Islet precursor cell (in vitro differentiated cells): Measurements from ENCODE around the gene SPTA1.
"Not testable (repeated sequence)": the region's sequence is repeated elsewhere in the genome, so short reads cannot be mapped to it uniquely, and the experiment has no call there.

Source experiments
- DNase-seq: peaks from one replicate; pipeline ENCODE4 v3.0.0-alpha.2; 2018

Gene SPTA1

DNA sequence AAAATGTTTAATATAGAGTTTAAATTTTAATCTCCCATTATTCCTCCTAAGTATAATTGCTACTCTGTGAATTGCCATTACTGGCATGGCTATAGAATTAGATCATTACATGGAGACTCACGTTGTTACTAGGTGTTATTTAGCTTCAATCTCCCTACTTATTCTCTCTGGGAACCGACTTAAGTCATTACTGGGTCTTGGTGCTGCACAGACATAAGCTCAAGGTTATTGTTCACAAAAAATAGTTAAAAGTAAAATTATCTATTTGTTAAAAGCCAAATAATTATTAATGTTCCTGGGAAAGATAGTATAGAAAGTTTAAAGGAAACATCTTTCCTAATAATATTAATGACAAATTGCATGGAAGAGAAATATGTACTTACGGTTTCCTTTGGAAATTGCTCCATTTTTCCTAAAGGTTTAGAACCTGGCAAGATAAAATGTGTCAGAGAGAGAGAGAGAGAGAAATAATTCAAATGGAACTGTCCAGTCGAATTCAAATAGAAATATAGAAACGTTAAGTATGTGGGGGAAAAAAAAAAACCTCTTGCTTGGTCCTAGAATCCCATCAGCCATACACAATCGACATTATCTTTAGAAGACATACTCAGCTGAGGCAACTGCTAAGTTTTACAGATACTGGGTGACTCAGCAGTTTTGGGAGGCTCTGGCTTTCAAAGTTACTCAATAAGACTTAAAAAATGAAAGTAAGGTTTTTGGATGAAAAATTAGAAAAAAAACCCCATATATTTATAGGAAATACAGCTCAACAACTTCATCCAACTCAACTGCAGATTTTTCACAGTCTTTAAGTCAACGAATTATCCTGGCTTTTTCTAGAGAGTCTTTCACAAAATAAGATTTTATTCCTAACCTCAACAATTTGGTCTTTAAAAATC lies at the start of gene SPTA1:
Gene SPTA1 (minus strand): TSS at position 605 of the 899 bp plus-strand sequence. CDS start 198 bp downstream, at position 407.
- no peak for DNase-seq

DNA sequence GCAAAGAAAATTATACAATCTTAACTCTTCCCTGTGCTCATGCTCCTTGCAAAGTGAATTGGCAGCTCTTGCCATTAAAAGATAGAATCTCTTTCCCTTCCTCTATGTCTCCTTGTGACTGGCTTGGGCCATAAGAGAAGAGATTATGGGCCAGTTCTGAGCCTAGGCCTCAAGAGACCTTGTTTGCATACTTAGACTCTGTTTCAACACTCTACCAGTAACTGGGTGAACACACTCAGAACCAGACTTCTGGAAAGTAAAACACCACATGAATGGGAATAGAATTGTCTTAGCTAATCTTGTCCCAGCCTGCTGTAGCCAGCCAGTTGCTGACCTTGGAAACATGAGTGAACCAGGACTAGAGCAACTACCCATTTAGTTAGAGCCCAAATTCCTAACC lies 49.3 kb upstream of the SPTA1 start:
- no peak for DNase-seq

DNA sequence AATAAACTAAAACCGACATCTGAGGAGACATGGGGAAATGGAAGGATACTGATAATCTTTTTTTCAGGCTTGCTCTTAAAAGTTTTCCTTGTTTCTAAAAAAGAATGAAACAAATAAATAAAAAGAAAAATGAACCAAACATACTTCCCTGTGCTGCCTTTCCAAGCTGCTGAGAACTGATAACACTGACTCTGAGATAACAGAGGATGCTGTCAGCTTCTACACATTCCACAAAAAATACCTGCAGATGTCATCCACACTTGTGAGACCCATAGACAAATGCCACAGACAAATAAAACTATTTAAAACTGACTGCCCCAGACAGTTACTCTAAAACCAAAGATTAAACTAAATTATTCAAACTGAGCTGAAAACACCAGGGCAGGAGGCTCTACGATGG lies 46.0 kb upstream of the SPTA1 start:
- no peak for DNase-seq

DNA sequence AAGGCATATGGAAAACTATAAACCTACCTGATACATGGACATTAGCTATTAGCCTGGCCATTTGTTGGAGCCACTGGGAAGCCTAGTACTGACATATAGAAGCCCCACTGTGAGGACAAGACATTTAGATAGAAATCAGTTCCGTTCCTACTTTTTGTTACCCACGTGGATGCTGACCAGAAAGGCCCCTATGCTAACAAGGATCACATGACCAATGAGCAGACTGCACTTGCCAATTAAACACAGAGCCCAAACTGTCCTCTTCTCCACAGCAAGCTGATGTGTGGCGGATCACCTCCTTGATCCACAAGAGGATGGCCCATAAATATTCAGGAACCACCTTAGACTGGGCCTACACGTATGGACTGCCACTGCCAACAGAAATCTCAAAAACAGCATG lies 45.2 kb upstream of the SPTA1 start:
- no peak for DNase-seq

DNA sequence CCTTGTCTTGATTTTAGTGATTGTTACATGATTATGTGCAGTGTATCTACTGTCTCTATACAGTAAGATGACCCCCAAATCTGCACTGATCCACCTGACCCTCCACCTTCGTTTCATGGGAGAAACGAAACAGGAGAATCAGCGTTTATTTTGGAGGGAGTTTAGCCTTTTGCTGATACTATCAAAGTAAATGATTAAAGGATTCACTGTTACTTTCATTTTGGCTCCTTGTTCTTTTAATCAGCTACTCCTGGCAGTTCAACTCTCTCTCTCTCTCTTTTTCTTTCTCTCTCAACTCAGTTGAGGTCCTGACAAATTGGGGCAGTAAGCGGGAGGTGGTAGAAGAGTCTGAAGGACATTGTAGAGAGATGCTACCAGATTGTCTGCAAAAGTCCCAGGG lies 43.9 kb upstream of the SPTA1 start:
- no peak for DNase-seq

DNA sequence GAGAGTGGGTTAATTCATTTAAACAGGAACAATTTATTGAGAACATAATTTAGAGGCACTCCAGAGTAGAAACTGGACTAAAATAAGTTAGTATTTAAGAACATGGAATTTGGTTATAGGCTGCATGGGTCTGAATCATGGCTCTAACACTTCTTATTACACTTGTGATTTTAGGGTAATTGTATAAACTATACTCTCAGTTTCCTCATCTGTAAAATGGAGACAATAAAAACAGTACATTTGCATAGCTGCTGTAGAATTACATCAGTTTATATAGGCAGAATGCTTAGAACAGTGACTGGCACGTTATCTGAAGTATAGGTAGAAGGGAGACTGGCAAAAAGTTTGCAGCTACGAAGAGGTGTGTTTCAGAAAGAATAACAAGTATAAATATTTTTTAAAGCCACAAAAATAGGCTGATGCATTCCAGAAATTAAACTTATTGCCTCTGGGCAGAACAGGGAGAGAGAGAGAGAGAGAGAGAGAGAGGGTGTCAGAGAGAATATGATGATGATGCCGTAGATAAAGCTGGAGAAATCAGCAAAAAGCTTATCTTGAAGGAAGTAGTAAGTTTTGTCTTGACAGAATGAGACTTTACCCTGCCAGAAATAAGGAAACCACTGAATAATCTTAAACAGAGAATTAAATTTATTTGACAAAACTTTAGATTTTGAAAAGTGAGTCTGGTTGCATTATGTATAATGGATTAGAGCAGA lies 42.2 kb upstream of the SPTA1 start:
- DNase-seq, result no peak

DNA sequence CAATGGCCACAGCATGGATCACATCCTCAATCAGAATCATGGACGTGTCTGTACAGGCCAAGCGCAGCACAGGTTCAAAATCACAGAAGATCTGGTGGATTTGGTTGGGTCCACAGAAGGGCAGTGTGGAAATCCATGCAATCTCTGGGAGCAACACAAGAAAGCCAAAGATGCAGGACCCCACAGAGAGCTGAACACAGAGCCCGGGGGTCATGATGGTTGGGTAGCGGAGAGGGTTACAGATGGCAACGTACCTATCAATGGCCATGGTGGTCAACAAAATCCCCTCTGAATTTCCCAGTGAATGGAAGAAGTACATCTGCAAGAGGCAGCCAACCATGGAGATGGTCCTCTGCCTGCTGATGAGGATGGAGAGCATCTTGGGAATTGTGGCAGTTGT lies 37.9 kb upstream of the SPTA1 start:
- DNase-seq, result no peak

DNA sequence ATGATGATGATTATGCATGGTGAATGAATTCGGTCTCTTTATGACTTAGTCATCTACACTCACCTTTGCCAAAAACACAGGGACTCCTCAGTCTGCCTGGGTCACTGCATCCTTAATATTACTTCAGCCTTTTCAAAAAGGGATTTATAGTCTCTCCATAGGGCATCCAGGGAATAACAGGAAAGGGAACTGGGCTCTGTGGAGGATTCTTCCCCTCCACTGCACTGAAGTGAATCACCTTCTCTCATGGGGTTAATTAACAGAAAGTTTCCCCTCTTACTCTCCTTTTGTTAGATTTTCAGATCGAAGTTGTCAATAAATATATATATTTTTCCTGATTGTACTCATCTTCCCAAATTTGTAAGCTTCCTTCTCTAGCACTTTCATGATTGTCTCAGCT lies 34.1 kb upstream of the SPTA1 start, which contains the start of gene OR6K3:
Gene OR6K3 (minus strand): TSS at position 101 of the 400 bp plus-strand sequence. CDS start 2,605 bp downstream, outside the sequence.
- no peak for DNase-seq

DNA sequence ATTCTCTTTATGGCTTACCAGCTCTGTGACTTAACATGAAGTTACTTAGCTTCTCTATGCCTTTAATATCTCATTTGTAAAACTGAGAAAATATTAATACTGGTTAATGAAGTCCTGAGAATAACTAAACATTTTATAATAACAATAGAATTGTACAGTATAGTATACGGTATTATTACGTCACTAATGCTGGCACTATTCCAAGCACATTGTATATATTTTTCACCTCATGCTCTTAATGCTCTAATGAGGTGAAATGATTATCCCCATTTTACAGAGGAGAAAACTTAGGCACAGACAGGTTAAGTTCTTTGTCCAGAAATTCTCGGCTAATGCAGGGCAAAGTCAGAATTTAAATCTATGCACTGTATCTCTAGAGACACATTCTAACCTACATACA lies 33.1 kb upstream of the SPTA1 start:
- no peak for DNase-seq

DNA sequence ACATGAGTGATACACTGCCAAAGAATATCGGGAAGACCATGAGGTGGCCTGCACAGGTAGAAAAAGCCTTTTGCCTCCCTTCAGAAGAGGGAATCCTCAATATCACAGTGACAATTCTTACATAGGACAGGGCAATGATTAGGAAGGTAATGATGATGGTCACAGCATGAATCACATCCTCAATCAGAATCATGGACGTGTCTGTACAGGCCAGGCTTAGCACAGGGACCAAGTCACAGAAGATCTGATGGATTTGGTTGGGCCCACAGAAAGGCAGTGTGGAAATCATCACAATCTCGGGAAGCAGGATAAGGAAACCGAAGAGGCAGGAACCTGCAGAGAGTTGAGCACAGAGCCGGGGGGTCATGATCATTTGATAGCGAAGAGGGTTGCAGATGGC lies 30.8 kb upstream of the SPTA1 start:
- DNase-seq, result no peak

DNA sequence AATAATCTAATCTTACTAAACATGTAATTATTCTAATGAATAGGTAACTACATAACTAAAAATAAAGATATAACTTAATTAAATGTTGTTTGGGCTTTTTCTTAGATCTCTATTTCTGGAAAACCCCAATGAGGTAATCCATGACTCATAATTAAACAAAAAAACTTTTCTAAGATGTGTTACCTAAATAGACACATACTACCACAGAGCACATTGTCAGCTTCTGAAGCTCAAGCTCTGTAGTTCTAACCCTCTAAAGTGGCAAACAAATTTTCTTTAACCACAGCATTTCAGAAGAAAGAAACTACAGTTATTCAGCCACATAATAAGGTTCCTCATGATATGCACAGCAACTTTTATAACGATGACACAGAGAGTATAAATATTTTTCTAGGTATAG lies 29.8 kb upstream of the SPTA1 start:
- no peak for DNase-seq

DNA sequence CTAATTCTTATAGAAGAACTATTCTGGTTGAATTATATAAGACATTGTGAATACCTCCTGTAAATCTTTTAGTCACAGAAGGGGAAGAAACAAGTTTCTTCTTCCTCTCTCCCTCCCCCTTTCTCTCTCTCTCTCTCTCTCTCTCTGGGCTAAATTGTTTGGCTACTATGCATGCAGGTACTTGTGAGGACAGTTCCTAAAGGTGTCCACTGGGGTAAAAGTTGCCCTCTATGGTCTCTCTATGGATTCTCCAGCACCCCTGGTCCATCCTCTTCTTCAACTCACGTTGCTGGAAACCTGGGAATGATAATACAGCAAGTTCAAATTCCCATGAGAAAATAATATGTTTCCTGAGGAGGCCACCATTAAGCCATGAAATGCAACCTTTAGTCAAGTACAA lies 28.2 kb upstream of the SPTA1 start:
- DNase-seq, result no peak

DNA sequence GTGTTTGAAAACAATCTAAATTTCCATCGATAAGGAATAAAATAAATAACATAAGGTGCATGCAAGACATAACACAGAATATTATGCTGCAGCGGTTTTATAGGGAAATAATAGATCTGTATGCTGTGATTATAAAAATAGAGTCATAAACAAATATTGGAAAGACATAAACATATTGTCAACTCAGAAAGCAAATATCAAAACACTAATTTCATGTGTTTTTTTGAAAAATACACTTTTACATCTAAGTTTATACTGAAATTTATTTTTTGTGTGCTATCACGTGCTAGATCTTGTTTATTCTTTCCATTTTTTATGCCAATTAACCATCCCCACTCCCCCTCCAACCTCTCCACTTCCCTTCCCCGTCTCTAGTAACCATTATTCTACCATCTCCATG lies 24.6 kb upstream of the SPTA1 start:
- DNase-seq, result no peak

DNA sequence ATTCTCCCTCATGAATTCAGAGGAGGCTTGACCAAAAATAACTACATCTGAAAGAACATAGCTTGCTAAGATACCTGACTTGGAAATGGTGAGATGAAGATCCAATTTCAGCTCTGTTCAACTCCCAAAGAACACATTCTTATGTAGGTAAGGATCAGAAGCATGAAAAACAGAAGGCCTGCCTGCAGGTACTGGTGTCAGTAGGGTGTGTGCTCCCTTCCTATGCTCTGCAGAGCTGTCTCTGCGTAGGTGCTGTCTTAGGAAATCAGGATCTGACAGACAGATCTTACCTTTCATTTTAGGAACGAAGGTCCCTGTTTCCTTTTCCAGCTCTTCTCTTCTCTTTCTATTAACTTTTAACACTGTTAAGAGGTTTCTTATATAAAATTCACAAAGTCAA lies 19.6 kb upstream of the SPTA1 start:
- no peak for DNase-seq

DNA sequence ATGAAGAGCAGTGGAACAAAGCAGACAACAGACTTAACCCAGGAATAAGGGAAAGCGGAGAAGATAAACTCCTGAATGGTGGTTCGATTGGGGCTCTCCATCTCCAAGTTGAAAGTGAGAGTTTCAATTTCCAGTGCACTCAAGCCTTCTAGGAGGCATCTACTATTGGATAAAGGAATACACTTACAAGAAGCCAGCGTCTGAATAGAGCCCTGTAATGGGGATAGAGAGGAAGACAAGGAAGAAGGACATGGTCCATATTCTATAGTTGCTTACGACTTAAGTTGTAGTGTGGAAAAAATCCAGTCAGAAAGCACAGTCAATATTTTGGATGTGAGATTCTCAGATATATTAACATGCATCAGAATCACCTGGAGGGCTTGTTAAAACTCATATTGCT lies 14.0 kb upstream of the SPTA1 start, which contains the start of gene OR6K2:
Gene OR6K2 (minus strand): TSS at position 101 of the 400 bp plus-strand sequence. CDS start 0 bp downstream, at position 101.
- DNase-seq, result no peak

DNA sequence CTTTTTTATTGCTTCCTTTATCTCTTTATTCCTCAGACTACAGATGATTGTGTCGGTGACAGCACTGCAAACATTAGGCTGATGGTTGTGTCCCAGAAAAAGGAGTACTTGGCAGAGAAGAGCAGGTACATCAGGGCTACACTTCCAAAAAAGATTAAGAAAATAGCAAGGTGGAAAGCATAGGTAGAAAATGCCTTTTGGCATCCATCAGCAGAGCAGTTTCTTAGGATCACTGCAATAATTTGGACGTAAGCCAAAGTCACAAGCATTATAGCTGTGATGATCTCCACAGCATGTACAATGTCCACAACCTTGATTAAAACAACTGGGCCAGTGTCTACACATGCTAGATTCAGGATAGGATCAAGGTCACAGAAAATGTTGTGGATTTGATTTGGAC lies 8.1 kb upstream of the SPTA1 start:
- DNase-seq, result no peak

DNA sequence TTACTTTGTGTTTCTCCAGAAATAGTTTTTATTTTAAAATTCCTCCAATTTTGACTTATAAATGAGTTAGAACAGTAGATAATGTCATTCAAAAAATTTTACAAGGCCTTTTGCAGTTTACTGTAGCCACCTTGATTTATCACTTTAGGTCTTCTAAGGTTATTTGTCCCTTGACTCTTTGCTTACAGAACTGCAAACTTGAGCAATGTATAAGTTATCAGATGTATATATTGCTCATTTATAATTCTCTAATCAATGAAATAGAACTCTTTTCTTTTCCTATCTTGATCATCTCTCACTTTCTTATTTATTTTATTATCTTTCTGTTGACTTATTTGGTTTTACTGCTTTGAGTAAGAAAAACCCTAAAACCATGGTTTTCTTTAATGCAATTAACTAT lies 5.8 kb upstream of the SPTA1 start:
- no peak for DNase-seq

DNA sequence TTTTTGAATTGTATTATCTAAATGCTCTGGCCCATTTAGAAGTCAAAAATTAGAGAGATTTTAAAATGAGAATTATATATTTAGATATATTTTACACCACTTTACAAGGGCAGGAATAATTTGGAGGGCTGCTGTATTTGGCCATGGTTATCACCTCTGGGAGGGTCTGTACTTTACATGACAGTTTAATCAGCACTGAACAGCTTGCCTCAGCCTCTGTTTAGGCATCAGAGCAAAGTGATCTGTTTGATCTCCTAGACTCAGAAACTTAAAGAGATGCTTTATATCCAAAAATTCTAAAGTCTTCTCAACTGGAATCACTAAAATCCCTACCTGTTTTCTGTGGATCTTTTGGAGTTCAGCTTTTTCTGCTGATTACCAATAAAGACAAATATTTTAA lies 5.4 kb upstream of the SPTA1 start:
- no peak for DNase-seq

DNA sequence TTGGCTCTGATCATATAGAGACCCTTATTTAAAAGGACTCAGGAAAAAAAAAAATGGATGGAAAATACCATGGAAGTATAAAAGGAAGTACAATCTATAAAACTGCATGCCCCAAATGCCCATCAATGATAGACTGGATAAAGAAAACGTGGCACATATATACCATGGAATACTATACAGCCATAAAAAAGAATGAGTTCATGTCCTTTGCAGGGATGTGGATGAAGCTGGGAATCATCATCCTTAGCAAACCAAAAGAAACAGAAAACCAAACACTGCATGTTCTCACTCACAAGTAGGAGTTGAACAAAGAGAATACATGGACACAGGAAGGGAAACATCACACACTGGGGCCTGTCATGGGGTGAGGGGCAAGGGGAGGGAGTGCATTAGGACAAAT lies 4.6 kb upstream of the SPTA1 start:
- not testable (repeated sequence) for DNase-seq

DNA sequence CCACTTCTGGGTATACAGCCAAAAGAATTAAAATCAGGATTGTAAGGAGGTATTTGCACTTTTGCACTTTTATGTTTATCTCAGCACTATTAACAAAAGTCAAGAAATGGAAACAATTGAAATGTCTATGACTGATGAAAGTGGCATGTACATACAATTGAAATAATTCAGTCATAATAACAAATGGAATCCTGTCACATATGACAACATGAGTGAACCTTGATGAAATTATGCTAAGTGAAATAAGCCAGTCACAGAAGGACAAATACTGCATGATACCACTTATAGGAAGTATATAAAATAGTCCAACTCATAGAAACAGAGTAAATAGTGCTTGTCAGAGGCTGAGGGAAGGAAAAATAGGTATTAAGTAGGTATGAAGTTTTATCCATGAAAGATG lies 3.4 kb upstream of the SPTA1 start:
- DNase-seq, result no peak

DNA sequence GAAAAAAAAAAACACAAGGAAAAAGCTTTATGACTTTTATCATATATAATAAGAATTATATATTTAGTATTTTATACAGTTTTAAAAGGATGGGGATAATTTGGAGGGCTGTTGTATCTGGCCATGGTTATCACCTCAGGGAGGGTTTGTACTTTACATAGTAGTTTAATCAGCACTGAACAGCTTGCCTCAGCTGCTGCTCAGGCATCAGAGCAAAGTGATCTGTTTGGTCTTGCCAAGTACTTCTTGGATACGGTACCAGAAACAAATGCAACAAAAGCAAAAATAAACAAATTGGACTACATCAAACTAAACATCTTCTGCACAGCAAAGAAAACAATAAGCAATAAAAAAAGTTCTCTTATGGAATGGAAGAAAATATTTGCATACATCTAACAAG lies 2.6 kb upstream of the SPTA1 start:
- no peak for DNase-seq

DNA sequence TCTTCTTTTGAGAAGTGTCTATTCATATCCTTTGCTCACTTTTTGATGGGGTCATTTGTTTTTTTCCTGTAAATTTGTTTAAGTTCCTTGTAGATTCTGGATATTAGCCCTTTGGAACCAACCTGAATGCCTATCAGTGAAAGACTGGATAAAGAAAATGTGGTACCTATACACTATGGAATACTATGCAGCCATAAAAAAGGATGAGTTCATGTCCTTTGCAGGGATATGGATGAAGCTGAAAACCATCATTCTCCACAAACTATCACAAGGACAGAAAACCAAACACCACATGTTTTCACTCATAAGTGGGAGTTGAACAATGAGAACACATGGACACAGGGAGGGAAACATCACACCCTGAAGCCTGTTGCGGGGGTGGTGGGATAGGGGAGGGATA lies 1.8 kb upstream of the SPTA1 start:
- DNase-seq, result not testable (repeated sequence)

DNA sequence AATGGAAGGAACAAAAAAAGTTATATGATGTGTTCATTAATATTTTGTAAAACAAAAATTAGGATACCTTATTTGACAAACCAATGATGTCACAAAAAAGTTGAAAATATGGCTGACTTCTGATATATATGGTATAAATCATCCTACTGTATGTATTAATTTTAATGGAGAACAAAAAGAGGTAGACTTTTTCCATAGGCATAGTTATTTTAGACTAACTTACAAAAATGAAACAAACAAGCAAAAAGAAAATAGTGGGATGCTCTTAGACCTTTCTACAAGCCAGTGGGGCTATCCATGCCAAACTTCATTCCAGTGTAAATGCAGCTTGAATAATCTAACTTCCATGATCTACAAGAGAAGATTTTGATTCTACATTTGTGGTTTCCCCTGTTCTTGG lies 522 bp upstream of the SPTA1 start:
- DNase-seq, result no peak

DNA sequence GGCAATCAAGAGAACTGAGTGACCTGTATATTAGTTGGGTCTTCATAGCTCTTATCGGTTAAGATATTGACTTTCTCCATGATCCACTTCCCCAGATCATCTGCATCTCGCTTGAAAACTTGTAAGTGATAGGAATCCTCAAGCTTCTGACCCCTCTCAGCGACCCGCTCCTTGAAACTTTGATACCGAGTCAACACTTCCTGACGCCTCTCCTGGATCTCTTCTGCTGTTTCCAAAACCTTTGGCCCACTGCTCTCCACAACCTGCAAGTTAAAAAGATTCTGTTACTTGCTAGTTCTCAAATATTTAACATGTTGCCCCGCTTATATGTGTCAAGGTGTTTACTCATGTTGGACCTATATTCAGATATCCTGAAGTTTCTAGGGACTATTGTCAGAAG lies 1.4 kb downstream of the SPTA1 start:
- no peak for DNase-seq
